IMR-90 (cell line): ENCODE results near the gene EMP1.

Experiments used
- POLR2A ChIP-seq: IDR thresholded peaks from 2 replicates; pipeline ENCODE4 v1.6.1; 2012; ENCODE audit warnings: mild to moderate bottlenecking, low read depth, low read length
- RCOR1 ChIP-seq: IDR thresholded peaks from 2 replicates; pipeline ENCODE4 v1.6.1; 2012; ENCODE audit warnings: mild to moderate bottlenecking, low read length, improper control_type of control experiment; ENCODE audit not compliant: insufficient replicate concordance
- SMC3 ChIP-seq: fragments of 150-350 bp; IDR thresholded peaks from 2 replicates; pipeline ENCODE4 v1.6.1; 2016; ENCODE audit warnings: low read depth, mild to moderate bottlenecking, antibody characterized with exemption, low read length, moderate library complexity
- TF ChIP-seq, protein P1 (sequence below): conservative IDR thresholded peaks from 2 replicates; pipeline ENCODE4 v1.5.1; 2012; ENCODE audit warnings: mild to moderate bottlenecking, low read depth, low read length, improper control_type of control experiment

DNA sequence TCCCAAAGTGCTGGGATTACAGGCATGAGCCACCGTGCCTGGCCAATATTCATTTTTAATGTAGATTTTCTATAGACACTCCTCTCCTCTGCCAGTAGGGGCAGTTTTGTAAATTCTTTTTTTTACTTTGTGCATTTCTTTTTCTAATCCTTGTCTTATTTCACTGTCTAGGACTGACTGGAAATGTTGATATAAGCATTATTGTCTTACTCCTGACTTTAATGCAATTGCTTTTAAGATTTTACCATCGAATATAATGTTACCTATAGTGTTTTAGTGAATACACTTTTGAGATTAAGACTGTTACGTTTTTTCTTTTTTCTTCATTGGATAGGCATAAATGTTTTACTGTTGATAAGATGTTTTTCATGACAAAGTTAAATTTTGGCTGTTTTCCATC, 35.4 kb upstream of the EMP1 start:
- TF ChIP-seq, protein P1, sequence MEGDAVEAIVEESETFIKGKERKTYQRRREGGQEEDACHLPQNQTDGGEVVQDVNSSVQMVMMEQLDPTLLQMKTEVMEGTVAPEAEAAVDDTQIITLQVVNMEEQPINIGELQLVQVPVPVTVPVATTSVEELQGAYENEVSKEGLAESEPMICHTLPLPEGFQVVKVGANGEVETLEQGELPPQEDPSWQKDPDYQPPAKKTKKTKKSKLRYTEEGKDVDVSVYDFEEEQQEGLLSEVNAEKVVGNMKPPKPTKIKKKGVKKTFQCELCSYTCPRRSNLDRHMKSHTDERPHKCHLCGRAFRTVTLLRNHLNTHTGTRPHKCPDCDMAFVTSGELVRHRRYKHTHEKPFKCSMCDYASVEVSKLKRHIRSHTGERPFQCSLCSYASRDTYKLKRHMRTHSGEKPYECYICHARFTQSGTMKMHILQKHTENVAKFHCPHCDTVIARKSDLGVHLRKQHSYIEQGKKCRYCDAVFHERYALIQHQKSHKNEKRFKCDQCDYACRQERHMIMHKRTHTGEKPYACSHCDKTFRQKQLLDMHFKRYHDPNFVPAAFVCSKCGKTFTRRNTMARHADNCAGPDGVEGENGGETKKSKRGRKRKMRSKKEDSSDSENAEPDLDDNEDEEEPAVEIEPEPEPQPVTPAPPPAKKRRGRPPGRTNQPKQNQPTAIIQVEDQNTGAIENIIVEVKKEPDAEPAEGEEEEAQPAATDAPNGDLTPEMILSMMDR: peak; percentile 37
- no peak for TF ChIP-seq POLR2A
- no peak for TF ChIP-seq RCOR1
- 0 out of 2 replicates have a peak, but pooled peaks have one; percentile 15 for TF ChIP-seq SMC3
